GM18499 (cell line): ENCODE measurements around the gene CYSTM1.

ENCODE experiments used
- ATAC-seq: cut with Tn5 transposase; IDR thresholded peaks from one replicate; pipeline ENCODE4 v1.9.1; 2021; ENCODE audit warnings: moderate number of reproducible peaks; ENCODE audit not compliant: insufficient read depth, unreplicated experiment

Gene CYSTM1

DNA sequence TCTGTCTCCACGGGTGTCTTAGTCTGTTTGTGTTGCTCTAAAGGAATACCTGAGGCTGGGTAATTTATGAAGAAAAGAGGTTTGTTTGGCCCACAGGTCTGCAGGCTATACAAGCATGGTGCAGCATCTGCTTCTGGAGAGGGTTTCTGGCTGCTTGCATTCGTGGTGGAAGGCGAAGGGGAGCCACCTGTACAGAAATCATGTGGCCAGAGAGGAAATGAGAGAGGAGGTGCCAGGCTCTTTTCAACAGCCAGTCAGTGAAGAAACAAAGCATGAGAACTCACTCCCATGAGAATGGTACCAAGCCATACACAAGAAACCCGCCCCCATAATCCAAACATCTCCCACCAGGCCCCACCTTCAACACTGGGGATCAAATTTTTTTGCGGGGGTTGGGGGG, 74.5 kb downstream of the CYSTM1 start:
- no peak for ATAC-seq

DNA sequence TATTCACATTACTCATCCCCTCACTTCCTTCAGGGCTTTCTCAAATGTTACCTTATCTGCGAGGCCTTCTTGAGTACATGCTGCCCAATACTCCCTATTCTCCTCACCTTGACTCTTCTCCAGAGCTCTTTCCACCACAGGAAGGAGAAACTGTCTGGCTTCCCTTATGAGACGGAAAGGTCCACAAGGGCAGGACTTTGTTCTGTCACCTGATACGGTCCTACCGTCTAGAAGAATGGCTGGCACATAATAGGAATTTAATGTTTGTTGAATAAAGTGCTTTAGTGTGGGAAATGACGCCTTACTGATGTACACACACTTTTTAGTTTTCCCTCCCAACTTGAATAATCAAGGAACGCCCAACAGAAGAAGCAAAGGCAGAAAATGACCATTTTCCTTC, 75.4 kb downstream of the CYSTM1 start:
- no peak for ATAC-seq

DNA sequence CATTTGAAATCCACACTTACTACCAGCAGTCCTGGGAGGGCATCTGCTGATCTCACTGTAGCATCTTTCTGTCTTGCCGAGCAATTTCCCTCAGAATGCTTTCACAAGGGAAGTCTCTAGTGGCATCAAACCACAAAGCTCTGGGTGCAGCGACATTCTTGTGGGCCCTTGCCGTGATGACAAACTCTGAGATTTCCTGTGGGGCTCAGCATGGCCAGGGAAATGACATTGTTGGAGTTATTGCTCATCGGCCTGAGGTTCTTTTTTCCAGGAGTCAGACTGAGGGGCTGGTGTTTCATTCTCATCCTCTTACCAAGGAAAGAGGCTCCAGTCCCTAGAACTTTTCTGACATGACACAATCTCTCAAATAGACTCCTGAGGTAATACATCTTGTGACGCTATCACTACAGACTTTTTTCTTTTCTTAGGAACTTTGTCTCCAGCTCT, 76.6 kb downstream of the CYSTM1 start:
- ATAC-seq: peak; percentile 62

DNA sequence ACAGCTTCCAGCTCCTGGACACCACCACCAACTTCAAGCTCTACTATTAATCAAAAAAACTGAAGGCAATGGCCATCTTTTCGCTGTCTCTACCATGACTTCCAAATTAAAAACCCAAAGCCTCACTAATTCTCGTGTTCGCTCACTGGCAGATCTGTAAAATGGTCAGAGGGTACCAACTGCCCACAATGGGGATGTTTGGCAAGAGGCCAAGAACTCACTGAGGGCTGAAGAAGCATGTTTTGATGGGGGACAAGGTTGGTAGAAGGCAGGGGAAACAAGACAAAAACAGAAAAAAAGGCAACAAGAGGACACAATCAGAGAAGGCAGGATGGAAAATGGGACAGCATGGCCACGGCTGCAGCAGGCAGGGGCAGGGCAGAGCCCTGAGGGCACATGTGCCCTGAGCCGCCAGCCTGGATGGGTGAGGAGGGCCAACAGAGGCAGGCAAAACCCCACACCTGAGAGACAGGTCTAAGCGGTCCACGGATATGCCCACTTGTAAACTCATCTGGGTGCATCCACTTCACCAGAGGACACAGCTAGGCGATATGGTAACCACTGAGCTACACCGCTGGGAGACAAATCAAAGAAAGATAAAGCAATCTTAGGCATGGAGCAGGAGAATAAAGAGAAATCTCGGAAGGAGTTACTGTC, 77.6 kb downstream of the CYSTM1 start:
- ATAC-seq: no peak

DNA sequence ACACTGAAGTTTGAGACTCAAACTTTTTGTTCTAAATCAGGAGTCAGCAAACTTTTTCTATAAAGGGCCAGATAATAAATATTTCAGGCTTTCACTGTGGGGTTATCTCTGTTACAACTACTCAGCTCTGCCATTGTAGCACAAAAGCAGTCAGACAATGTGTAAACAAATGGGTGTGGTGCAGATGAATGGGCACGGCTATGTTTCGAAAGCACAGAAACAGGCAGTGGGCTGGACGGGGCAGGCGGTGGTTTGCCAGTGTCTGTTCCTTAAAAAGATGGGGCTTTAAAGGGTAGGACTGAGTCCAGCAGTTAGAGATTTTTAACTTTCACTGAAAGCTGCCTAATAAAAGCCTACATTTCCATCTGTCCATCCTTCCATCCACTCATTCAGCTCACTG, 79.0 kb downstream of the CYSTM1 start:
- no peak for ATAC-seq

DNA sequence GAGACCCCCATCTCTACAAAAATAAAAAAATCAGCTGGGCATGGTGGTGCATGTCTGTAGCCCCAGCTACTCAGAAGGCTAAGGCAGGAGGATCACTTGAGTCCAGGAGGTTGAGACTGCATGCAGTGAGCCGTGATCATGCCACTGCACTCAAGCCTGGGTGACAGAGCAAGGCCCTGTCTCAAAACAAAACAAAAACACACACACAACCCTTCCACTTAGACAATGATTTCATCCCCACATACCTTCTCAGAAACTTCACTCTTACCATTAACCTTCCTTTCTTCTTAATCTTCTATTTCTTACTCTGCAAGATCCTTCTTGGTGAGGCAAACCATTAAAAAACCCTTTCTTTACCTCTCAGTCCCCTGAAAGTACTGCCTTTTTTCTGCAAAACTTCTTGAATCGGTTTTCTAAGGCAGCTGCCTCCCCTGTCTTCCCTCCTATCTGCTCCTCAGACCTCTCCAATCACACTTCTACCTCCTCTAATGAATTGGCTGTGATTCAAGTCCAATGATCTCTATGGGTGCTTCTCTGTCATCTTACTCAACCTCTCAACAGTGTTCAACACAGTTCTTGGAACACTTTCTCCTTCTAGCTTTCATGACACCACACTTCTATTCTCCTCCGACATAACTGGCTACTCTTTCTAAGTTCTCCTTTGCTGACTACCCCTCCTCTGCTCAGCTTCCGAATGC, 80.6 kb downstream of the CYSTM1 start:
- ATAC-seq: no peak

DNA sequence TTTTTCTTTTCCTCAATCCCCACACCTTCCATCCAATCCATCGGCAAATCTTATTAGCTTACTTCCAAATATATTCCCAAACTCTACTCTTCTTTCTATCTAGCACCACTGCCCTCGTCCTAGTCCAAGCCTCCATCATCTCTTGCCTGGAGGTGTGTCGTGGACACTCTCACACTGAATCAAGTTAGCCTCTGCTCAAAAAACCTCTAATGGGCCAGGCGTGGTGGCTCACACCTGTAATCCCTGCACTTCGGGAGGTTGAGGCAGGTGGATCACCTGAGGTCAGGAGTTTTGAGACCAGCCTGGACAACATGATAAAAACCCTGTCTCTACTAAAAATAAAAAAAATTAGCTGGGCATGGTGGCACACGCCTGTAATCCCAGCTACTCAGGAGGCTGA, 81.7 kb downstream of the CYSTM1 start:
- no peak for ATAC-seq

DNA sequence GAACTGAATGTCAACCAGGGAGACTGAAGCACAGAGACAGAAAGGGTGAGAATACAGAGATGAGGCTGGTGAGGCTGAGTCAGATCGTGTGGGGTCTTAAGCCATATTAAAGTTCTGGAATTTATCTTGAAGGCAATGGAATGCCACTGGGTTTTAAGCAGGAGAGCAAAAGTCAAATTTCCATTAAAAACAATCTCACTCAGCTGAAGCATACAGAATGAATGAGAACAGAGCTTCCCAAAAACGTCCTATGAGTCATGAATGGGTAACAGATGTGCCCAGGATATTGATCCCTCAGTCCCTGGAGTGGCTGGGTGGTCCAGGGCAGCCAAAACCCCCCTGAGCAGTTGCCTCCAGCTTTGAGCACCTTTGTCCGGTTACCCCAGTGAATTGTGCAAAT, 83.0 kb downstream of the CYSTM1 start:
- ATAC-seq: no peak

DNA sequence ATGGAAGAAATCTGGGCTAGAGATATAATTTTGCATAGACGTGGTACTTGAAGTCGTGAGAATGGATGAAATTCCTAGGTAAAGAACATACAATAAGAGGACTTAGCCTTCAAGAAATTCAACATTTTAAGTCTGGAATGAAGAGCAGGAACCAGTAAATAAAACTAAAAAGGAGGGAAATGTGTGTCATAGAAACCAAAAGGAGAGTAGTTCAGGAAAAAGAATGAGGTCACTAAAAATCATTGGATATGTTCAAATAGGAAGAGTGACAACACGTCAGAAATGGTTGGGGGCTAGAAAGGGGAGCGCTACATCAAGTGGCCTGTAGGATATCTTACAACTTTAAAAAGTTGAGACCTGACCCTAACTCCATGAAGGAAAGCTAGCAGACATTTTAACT, 83.9 kb downstream of the CYSTM1 start:
- ATAC-seq: no peak

DNA sequence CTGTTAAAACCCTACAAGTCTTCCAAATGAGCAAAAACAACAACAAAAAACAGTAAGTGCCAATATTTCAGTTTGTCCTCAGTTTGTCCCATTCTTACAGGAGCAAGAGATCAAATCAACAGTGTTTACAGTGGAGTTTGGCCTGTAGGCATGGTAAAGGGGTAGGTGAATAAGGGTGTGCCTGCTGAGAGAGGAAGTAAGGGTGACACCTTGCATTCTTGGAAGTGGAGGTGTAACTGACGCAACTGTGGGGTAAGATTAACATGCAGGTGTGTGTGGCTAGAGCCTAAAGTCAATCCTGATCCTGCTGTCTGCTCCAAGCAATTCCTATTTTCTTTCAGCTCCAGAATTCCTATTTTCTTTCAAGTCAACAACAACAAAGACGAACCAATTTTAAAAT, 84.5 kb downstream of the CYSTM1 start:
- ATAC-seq: no peak

DNA sequence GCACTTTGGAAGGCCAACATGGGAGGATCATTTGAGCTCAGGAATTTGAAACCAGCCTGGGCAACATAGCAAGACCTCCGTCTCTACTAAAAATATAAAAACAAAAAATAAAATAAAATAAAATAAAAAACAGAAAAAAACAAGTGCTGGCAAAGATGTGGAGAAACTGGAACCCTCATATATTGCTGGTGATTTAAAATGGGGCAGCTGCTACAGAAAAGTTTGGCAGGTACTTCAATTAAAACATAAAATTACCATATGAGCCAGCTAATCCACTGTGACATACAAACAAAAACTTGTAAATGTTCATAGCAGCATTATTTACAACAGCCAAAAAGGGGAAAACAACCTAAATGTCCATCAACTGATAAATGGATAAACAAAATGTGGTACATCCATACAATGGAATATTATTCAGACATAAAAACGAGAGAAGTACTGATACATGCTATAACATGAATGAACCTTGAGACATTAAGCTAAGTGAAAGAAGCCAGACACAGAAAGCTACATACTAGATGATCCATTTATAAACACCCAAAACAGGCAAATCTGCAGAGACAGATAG, 85.2 kb downstream of the CYSTM1 start:
- no peak for ATAC-seq

DNA sequence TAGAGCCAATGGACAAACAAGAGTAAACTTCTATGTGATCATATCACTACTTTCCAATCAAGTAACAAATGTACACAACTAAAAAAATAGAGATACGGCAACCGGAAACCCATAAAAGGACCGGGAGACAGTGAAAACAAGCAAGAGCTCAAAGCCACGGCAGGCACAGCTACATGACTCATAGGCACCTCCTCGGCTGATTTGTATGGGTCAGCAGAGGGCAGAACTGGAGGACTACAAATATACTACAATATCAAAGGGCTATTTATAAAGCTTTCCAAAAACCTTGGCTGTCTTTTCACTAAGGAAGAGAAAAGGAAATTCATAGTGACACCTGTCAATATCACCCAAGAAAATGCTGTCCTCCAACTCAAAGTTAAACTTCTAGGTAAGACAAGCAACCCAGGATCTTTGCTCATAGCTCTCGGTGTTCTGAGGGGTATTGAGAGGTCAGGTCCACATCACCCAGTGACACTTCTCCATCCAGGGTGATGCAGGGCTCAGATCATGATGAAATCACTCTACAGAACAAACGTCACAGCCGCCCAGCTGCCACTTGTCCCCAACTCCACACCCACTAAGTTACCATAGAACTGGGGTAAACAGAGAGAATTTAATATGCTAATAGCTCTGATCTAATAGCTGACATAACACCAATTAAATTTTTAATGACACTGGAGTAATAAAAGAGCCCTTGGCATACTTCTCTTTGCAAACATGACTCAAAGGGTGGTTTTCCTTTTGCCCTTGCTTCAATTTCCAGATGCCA, 86.6 kb downstream of the CYSTM1 start:
- ATAC-seq: no peak

DNA sequence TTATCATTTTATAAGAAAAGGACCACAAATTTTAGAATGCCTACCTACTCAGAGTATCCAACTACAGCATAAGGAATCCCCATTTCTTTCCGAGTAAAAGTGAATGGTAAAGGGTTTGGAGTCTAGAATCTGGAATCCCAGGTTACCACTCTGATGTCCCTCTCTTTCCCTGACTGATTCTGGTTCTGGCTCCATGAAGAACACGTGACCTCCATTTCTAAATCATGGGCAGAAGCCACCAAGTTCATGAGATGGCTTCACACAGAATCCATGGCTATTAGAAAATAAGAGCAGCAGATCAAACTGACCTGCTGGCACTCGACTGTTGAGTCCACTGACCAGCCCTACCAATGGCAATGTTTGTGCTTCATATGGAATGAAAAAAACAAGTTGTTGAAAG, 87.2 kb downstream of the CYSTM1 start:
- ATAC-seq: no peak

DNA sequence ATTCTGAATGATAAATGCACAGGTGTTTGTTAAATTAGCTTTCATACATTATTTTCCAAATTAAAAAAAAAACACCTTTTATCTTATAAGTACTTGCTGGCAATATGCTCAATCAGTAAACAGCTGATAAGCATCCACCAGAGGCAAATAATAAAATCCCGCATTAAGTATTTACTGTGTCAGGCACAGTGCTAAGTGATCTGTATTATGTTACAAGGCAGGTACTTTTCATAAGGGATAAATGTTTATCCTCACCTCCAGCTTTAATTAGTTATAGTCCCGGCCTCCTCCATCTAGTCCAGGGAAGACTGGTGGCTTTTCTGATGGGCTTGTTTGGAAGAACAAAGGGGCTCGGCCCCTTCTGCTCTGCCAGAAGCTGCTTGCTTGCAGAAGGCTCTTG, 87.9 kb downstream of the CYSTM1 start:
- ATAC-seq: no peak

DNA sequence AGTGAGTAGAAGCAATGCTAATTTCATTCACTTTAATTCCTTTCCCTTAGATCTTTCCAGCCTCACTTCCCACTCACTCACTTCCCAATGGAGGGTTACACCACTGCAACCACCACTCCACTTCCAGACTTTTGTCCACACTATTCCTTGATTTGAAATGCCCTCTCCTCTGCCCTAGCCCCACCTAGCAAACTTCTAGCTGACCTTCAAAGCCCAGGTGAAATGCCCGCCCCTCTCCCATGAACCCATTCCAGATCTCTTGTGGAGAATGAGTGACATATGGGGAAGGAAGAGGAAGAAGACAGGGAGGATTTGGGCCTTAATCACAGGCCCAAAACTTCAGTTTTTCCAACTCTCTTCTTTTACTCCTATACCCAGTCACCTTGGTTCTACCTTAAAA, 90.9 kb downstream of the CYSTM1 start:
- no peak for ATAC-seq

DNA sequence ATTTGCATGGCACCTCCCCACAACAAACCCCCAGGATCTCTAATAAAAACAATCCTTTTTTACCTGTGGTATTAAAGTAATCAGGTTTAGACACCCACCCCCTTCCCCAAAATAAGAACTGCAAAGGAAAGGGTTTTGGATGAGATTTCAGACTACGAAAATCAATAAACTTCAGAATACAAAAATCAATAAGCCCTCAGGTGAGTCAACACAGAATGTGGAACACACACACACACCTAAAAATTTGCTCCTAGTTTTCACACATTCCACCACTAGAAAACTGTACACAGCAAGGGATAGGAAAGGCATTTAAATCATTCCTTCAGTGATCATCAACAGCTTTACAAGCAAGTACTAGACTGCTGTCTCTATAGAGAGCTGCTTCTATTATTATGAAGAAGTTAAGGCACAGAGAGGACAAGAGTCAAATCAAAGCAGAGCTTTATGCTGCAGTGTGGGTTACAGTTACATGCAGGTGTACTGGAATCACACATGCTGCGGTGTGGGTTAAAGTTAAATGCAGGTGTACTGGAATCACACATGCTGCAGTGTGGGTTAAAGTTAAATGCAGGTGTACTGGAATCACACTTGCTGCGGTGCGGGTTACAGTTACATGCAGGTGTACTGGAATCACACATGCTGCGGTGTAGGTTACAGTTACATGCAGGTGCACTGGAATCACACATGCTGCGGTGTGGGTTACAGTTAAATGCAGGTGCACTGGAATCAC, 91.6 kb downstream of the CYSTM1 start:
- no peak for ATAC-seq

DNA sequence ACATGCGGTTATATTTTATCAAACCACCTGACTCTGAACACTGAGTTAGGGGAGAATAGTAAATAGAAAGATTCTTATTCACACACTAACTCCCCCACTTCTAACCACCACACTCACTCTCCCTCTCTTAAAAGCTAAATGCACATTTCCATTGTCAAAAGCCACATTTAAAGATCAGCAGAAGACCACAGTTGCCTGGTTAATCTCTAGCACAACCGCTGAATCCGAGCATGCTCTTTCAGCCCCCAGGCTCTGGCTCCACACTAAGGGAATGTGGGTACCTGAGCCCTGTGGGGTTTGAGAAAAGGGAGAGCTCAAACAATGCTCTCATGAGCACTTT, 92.2 kb downstream of the CYSTM1 start:
- ATAC-seq: no peak

DNA sequence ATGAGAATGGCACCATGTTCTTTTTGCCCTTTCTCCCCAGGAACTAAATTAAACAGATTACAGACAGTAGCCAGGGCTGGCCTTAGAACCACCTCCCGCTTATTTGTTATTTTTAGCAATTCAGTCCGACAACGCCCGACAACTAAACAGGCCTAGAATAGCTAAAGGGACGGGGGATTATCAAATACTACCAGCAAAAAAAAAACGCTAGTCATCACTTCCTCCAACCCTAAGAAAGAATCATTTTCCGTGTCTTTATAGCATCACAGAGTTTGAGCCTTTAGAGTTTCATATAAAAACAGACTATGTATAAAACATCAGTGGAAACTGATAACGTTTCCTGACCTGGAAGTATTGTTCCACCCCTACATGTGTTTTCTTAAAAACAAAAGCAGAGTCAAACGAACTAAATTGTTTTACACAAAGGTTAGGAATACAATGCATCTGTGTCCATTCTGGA, 92.6 kb downstream of the CYSTM1 start:
- ATAC-seq: no peak

DNA sequence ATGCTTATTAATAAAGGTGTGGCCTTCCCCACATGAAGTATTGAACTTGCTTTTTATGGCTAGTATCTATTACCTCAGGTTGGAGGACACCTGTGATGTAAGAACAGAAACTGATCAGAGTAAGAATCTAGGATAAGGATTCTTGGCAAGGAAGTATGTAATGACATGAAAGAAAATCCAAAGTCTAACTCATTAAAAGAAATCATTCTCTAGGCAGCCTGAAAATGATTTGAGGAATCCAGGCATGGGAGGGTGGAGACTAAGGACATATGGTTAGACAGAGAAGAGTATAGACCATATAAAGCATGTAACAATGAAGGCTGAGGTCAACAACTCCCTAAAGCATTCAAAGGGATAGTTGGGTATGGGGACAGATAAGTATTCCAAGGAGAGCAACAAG, 95.0 kb downstream of the CYSTM1 start:
- ATAC-seq: no peak

DNA sequence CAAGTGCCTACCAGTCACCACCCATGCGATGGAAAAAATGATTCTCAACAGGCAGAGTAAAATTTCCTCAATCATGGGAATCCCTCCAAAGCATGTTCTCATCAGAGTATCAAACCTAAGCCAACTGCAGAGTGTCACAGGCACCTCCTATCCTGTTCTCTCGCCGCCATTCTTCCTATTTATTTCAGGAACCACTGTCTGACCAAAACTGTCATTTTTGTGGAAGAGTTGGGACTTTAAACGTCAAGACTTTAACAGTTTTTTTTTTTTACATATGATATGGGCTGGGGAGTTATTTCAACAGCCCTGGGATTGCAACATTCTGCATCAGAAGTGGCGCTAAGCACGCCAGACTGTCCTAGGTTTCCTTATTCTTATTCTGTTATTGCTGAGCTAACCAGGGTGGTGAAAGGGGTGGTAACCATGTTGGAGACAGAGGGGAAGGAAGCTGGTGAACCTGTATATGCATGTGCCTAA, 98.5 kb downstream of the CYSTM1 start:
- ATAC-seq: no peak
